ENCODE data around the gene NHLRC4.

The NHLRC4 gene

GRCh38 chr16:598823-599739 is 32.3 kb downstream of the NHLRC4 start:
- no peak overlapping the region for H2AFZ ChIP-seq (ENCODE audit: low read depth)
- peaks cover 13% of the 10 kb centered on the region; the same call in 1 of the 2 replicates for H3K79me2 ChIP-seq (ENCODE audit: insufficient read depth, low read depth)
- H3K4me2 ChIP-seq: no peak overlapping the region
- no peaks in the 10 kb centered on the region for H3K27me3 ChIP-seq (ENCODE audit: insufficient read depth, low read depth)
- no peak overlapping the region for H3K4me3 ChIP-seq (IDR thresholded peaks at IDR 0.05; ENCODE audit: insufficient read depth, low read depth, low read length)
- no peaks in the 10 kb centered on the region for H3K4me1 ChIP-seq (ENCODE audit: low read depth, poor library complexity, severe bottlenecking)
- H4K20me1 ChIP-seq (ENCODE audit: insufficient read depth): no peaks in the 10 kb centered on the region
- TF ChIP-seq, protein P1, sequence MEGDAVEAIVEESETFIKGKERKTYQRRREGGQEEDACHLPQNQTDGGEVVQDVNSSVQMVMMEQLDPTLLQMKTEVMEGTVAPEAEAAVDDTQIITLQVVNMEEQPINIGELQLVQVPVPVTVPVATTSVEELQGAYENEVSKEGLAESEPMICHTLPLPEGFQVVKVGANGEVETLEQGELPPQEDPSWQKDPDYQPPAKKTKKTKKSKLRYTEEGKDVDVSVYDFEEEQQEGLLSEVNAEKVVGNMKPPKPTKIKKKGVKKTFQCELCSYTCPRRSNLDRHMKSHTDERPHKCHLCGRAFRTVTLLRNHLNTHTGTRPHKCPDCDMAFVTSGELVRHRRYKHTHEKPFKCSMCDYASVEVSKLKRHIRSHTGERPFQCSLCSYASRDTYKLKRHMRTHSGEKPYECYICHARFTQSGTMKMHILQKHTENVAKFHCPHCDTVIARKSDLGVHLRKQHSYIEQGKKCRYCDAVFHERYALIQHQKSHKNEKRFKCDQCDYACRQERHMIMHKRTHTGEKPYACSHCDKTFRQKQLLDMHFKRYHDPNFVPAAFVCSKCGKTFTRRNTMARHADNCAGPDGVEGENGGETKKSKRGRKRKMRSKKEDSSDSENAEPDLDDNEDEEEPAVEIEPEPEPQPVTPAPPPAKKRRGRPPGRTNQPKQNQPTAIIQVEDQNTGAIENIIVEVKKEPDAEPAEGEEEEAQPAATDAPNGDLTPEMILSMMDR (conservative IDR thresholded peaks at IDR 0.05; ENCODE audit: low read depth, low read length): no peak
- no peaks in the 10 kb centered on the region for H3K36me3 ChIP-seq (ENCODE audit: insufficient read depth)
- no peak overlapping the region for H3K9ac ChIP-seq
- H3K27ac ChIP-seq: no peak overlapping the region

GRCh38 chr16:600781-601180 is 34.0 kb downstream of the NHLRC4 start:
- no peaks in the 10 kb centered on the region for H4K20me1 ChIP-seq (ENCODE audit: insufficient read depth)
- no peak overlapping the region for H3K27ac ChIP-seq
- no peaks in the 10 kb centered on the region for H3K36me3 ChIP-seq (ENCODE audit: insufficient read depth)
- TF ChIP-seq, protein P1 (conservative IDR thresholded peaks at IDR 0.05; ENCODE audit: low read depth, low read length): no peak
- H3K9ac ChIP-seq: no peak overlapping the region
- H3K79me2 ChIP-seq (ENCODE audit: insufficient read depth, low read depth): peaks cover 14% of the 10 kb centered on the region; the same call in 1 of the 2 replicates
- H3K27me3 ChIP-seq (ENCODE audit: insufficient read depth, low read depth): no peaks in the 10 kb centered on the region
- no peak overlapping the region for H3K4me2 ChIP-seq
- no peak overlapping the region for H3K4me3 ChIP-seq (IDR thresholded peaks at IDR 0.05; ENCODE audit: insufficient read depth, low read depth, low read length)
- H2AFZ ChIP-seq (ENCODE audit: low read depth): no peak overlapping the region
- H3K4me1 ChIP-seq (ENCODE audit: low read depth, poor library complexity, severe bottlenecking): no peaks in the 10 kb centered on the region

DNA sequence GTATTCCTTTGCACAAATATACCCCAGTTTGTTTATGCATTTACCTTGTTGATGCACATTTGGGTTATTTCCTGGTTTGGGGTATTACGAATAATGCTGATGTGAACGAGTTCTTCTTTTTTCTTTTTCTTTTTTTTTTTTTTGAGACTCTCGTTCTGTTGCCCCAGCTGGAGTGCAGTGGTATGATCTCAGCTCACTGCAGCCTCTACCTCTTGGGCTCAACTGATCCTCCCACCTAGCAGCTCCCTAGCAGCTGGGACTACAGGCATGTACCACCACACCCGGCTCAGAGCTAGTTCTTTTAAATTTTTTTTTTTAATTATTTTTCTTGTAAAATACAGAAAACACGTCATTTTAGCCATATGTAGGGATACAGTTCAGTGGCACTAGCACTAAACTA is 37.1 kb downstream of the NHLRC4 start:
- Histone ChIP-seq H3K79me2 (ENCODE audit: insufficient read depth, low read depth) (peaks cover 14% of the 10 kb centered on the region; the same call in 1 of the 2 replicates), H3K27ac (no peak overlapping the region), H4K20me1 (ENCODE audit: insufficient read depth) (no peaks in the 10 kb centered on the region), H3K4me2 (no peak overlapping the region), H3K36me3 (ENCODE audit: insufficient read depth) (no peaks in the 10 kb centered on the region), H3K9ac (no peak overlapping the region), H3K4me3 (IDR thresholded peaks at IDR 0.05; ENCODE audit: insufficient read depth, low read depth, low read length) (no peak overlapping the region), H3K4me1 (ENCODE audit: low read depth, poor library complexity, severe bottlenecking) (no peaks in the 10 kb centered on the region), H2AFZ (ENCODE audit: low read depth) (no peak overlapping the region), H3K27me3 (ENCODE audit: insufficient read depth, low read depth) (no peaks in the 10 kb centered on the region)
- TF ChIP-seq, protein P1 (conservative IDR thresholded peaks at IDR 0.05; ENCODE audit: low read depth, low read length): no peak

DNA sequence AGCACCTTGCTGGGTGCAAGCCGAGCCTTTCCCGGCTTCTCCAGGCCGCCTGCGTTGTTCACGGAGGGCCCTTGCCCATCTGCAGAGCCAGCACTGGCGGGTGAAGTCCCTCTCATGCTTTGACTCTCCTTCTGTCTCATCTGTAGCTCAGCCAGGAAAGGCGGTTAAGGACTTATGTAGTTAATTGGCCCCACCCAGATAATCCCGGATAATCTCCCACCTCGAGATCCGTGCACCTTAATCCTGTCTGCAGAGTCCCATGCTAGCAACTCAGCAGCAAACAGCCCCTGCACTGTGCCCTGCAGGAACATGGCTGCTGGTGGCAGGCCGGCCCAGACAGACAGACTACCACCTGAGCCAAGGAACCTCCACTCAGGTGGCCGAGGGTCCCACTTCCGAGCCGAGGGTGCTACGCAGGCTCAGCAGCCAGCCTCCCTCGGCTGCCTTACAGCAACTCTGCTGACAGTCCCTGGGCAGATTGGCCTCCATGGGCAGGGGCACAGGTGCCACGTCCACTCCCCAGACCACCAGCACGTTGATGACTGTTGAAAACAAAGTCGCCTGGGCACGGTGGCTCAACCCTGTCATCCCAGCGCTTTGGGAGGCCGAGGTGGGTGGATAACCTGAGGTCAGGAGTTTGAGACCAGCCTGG is 40.0 kb downstream of the NHLRC4 start:
- peaks cover 9% of the 10 kb centered on the region; the same call in 1 of the 2 replicates for H3K79me2 ChIP-seq (ENCODE audit: insufficient read depth, low read depth)
- no peaks in the 10 kb centered on the region for H3K4me1 ChIP-seq (ENCODE audit: low read depth, poor library complexity, severe bottlenecking)
- no peak overlapping the region for H2AFZ ChIP-seq (ENCODE audit: low read depth)
- TF ChIP-seq, protein P1 (conservative IDR thresholded peaks at IDR 0.05; ENCODE audit: low read depth, low read length): no peak
- no peak overlapping the region for H3K9ac ChIP-seq
- H3K4me2 ChIP-seq: no peak overlapping the region
- no peak overlapping the region for H3K4me3 ChIP-seq (IDR thresholded peaks at IDR 0.05; ENCODE audit: insufficient read depth, low read depth, low read length)
- H3K27me3 ChIP-seq (ENCODE audit: insufficient read depth, low read depth): no peaks in the 10 kb centered on the region
- H3K27ac ChIP-seq: no peak overlapping the region
- H3K36me3 ChIP-seq (ENCODE audit: insufficient read depth): no peaks in the 10 kb centered on the region
- H4K20me1 ChIP-seq (ENCODE audit: insufficient read depth): no peaks in the 10 kb centered on the region
